Femur (tissue), 1 donor: ENCODE data around the gene EFNB1.
A peak's percentile ranks its signal among the peaks of the same experiment; 100 is the strongest.

Source experiments
- DNase-seq: peaks from one replicate; pipeline ENCODE4 v3.0.0-alpha.2; 2017

EFNB1 gene

DNA sequence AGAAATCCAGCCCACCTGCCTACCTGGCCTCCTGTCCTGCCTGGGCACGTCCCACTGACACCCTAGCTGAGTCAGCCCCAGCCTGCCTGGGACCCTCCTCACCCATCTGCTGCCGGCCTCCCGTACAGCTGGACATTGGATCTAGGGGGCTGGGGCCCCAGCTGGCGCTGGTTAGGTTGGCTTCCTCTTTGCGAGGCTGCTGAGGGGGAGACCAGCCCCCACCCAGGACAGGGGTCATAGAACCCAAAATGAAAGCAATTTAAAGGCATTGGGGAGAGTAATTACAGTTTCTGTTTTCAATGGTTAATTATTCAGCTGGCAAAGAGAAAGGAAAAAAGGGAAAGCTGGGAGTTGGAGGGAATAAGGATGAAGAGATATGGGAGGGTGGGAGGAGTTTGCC lies 15.8 kb downstream of the EFNB1 start:
- no peak for DNase-seq

DNA sequence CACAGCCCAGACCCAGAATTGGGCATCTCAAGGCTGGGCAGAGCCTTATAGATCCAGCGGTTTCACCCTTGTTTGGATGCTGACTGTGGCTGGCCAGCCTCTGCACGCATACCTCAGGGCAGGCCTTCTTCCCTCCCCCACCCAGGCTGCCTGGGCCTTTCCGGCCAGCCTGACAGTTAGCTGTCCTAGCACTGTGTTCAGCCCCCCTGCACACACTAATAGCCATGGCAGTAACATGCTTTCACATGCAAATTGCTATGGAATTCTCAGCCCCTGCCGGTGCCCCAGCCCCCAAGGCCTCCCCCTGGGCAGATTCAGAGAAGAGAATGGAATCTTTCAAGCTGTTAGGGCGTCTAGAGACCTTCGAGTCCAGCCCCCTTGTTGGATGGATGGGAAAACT lies 17.7 kb downstream of the EFNB1 start:
- DNase-seq, result no peak

- DNase-seq, result no peak
These were observed 18.4 kb downstream of the EFNB1 start for GRCh38 chrX:68847172-68847571.

DNA sequence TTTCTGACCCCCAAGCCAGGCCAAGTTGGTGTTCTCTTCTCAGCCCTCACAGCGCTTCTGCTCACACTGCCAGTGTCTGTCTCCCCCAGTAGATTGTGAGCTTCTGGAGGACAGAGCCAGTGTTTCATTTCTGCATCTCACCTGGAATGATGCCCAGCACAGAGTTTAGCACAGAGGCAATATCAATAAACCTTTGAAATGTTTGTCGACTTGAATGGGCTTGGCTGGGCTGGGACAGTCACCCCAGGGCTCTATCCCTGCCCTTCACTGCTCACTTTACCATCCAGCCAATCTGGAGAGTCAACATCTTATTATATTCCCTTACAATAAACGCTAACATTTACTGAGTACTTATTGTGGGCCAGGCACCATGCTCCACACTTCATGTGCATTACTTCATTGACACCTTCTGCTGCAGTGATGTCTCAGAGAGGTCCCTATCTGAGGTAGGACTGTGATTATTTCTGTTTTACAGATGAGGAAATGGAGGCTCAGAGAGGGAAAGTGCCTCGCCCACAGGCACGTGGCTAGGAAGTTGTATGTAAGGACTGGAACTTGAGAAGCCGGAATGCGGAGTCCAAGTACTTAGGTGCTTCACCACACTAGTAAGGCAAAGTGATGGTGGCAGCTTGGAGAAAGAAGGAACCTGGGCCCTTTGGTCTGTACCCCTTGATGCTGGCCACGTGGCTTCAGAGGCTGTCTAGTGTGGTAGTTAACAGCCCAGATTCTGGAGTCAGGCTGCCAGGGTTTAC lies 19.5 kb downstream of the EFNB1 start:
- DNase-seq, result no peak

- DNase-seq, result no peak
These were observed 22.3 kb downstream of the EFNB1 start for GRCh38 chrX:68851082-68851481.

DNA sequence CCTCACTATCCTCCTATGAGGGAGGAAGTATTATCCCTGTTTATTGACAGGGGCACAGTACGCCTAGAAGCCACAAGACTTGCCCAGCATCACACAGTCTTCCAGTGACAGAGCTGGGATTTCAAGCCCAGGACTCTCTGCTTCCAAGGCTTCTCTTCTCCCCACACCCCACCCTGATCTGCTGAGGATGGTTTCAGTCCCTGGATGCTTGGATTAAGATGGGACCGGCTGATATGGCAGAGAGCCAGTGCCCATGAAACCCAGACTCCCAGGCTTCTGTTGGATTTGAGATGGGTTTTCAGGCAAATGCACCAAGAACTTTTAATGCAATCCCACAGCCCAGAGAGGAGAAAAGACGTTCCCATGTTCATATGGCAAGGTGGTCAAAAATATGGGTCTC lies 23.2 kb downstream of the EFNB1 start:
- no peak for DNase-seq

DNA sequence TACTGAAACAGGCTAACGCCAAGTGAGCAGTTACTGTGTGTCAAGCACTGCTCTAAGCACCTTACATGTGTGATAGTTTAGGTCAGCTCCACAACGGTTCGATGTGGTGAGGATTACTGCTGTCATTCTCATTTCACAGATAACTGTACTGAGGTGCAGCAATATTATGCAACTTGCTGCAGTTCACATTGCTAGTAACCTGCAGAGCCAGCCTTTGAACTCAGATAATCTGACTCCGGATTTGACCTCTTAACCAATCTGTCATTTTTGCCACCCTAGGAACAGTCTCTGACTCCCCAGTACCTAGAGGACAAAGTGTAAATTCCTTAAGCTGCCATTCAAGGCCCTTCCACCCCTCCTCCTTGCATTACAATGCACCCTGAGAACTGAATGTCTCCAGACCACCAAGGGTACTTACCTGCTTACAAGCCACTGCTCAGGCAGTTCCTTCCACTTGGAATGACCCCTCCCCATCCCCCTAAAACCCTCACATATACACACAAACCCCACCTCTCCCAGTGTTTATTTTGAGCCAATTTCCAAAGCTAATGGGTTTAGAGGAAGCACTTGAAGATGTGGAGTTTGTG lies 24.9 kb downstream of the EFNB1 start:
- no peak for DNase-seq

DNA sequence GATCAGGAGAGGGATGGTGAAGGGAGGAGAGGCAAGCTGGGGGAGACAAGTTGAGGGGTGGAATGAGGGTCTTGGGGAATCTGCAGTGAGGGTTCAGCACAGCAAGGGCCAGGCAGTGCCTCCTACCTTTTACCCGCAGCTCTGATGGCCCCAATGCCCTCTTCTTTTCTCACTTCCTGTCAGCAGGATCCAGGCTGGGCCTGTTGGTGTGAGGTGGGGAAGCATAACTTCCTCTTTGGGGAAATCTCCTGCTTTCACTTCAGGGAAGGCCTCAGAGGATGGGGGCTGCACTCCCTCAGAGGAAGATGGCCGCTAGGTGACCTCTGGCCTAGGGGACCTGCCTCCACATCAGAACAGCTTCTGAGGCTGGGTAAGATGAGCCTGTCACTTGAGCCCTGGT lies 36.5 kb downstream of the EFNB1 start:
- no peak for DNase-seq

GRCh38 chrX:68865926-68866325 lies 37.1 kb downstream of the EFNB1 start:
- no peak for DNase-seq

DNA sequence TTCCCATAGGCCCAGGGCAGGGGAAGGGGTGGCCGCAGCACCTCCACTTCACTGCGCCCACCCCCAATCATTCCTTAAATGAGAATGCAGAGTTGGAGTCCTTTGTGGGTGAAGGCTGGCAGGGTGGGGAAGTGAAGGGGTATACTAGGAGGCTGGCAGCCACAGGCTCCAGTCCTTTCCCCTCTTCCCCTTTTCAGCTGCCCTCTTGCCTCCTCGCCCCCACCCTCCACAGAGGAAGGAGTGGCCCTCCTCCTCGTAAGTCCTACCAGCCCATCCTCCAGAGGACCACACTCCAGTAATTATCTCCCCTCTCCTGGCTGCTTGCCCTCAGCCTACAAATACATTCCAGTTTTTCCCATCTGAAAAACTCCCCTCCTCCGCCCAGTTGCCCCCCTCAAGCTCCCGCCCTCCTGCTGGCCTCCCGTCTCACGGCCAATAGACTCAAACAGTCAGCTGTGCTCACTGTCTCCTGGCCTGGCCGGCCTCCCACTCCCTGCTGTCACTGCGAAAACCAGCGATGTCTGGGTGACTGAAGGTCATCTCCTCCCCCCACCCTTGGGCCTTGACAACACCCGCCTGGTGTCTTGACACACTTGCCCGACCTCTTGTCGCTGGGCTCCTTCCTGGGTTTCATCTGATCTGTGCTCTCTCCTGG lies 38.8 kb downstream of the EFNB1 start:
- peak; percentile 63 for DNase-seq

GRCh38 chrX:68868316-68868715 lies 39.5 kb downstream of the EFNB1 start:
- DNase-seq, result no peak

GRCh38 chrX:68868902-68869800 lies 40.3 kb downstream of the EFNB1 start:
- DNase-seq, result no peak

DNA sequence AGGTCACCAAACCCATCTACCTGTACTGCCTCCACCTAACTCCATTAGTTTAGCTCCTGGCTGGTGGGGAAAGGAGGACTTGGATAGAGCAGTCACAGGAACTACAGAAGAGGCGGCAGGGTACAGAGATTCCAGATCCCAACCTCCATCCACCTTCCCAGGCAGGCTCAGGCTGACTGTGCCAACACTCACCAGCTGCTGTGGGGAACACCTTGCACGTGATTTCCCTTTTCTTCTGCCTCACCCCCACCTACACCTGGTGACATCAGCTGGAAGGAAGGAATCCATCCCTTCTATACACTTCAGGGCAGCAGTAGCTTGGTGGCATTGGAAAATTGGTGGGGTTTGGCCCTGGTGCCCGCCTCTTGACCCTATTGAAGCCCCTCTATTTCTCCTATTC lies 41.5 kb downstream of the EFNB1 start:
- DNase-seq, result no peak

DNA sequence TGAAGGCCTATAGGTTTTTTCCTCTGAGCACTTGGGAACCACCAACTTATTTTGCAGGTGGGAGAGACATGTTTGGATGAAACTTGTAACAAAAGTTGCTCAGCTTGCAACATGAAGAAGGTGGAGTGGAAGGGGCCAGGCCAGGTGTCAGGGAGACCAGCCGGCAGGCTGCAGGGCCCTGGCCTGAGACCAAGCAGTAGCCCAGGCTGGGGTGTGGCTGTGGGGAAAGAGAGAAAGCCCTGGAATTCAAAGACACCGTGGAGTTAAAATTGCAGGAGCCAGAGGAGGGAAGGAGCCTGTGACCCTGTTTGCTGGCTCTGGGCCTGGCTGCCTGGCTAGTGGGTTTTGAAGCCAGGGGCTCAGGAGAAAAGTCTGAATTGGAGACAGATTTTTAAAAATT lies 43.4 kb downstream of the EFNB1 start:
- no peak for DNase-seq

DNA sequence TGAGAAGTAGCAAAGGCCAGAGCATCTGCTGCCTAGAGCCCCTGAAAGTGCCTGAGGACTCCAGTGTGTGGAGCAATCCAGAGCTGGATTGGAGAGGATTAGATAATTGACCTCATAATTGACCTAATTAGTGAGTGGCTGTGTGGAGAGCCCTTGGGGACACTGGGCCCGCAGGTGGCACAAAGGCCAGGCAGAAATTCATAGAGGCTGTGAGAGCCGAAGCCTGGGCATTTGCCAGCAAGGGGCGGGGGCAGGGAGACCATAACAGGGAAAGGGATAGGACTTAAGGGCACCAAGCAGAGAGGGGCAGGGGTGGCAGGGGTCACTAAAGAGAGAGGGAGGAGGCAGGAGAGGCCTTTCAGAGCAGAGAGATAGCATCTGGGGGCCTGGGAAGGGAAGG lies 45.3 kb downstream of the EFNB1 start:
- no peak for DNase-seq

GRCh38 chrX:68876731-68877130 lies 47.9 kb downstream of the EFNB1 start:
- no peak for DNase-seq

GRCh38 chrX:68877606-68878005 lies 48.8 kb downstream of the EFNB1 start:
- DNase-seq, result no peak

DNA sequence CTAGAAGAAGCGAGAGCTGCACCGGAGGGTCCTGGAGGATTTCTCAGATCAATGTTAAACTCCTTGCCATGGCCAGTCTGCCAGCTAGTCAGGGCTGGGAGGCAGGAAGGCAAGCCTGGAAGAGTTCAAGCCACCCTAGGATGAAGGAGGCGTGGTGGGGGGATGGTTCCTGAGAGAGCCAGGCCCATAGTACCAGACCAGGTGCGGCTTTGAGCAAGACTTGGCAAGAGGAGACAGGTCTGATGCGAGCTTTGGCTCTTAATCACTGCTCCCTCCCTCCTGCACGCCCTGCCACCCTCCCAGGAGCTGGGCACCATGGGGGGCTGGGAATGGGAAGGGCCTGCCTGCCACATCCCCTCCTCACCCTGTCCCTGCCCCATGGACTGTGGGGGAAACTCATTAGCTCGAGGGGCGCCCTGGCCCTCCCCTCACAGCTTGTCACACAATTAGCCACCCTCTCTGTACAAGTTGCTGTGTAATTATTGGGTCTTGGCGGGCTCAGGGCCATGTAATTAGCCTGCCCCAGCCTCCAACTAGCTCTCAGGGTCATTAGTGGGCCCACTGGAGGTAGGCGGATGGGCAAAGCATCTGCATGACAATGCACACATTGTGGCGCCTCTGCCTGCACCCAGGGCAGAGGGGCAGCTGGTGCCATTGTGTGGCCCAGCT lies 50.3 kb downstream of the EFNB1 start:
- no peak for DNase-seq

DNA sequence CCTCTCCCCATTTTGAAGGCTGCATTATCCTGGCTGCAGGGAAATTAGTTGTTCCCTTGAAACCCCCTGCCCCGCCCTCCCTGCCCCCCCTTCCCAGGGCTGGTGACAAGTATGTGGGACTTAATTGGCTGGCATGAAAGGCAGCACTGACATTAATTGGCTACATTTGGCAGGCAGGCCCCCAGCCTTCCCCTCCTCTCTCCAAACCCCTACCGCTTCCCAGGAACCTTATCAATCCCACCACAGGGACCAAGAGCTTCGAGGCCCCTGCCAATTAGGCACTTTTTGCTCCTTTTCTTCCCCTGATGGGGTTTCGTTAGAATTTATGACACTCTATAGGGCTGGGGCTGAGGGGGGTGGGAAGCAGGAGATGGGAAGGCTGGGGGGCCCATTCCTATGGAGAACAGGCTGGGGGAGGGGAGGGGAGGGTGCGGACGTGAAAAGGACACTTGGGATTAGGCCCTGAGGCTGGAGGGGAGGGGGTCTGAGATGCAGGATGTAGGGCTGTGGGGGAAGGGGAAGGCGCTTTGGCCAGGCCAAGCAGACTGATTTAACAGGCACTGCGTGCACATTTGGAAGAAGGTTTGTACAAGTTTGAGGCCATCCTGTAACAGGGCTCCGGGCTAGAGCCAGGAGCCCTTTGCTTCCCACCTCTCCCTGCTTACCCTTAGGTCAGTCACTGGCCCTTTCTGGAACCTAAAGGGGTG lies 52.2 kb downstream of the EFNB1 start:
- DNase-seq, result no peak

GRCh38 chrX:68881911-68882310 lies 53.1 kb downstream of the EFNB1 start:
- DNase-seq, result no peak

- no peak for DNase-seq
These were observed 55.0 kb downstream of the EFNB1 start for GRCh38 chrX:68883800-68884199.

GRCh38 chrX:68889249-68889648 lies 60.4 kb downstream of the EFNB1 start:
- DNase-seq, result no peak
